Left ventricle myocardium inferior (tissue), 1 donor: ENCODE measurements around the gene SEMA3C. TPM values are rescaled to one million over a fixed set of nuclear protein-coding genes. Genes with fewer than 3 reads are reported as not detected.

ENCODE experiments used
- DNase-seq: peaks from one replicate; pipeline ENCODE4 v3.0.0-alpha.2; 2020
- H3K27ac ChIP-seq: fragments of 200-600 bp; replicated peaks from 2 replicates; pipeline ENCODE4 v1.8.0; 2021
- H3K27me3 ChIP-seq: fragments of 200-600 bp; 2 replicates; pipeline ENCODE4 v1.8.0; 2021; ENCODE audit warnings: low read depth
- H3K36me3 ChIP-seq: fragments of 200-600 bp; 2 replicates; pipeline ENCODE4 v1.8.0; 2021
- H3K4me1 ChIP-seq: fragments of 200-600 bp; 2 replicates; pipeline ENCODE4 v1.8.0; 2021
- H3K4me3 ChIP-seq: fragments of 200-600 bp; 2 replicates; pipeline ENCODE4 v1.8.0; 2021; ENCODE audit warnings: mild to moderate bottlenecking, moderate library complexity
- H3K9me3 ChIP-seq: fragments of 200-600 bp; replicated peaks from 2 replicates; pipeline ENCODE4 v1.8.0; 2021
- CTCF ChIP-seq: fragments of 200-600 bp; IDR thresholded peaks from 2 replicates; pipeline ENCODE4 v1.8.0; 2021; ENCODE audit warnings: antibody characterized with exemption, mild to moderate bottlenecking, borderline replicate concordance
- intact Hi-C: fragments of 100-400 bp; cut with micrococcal nuclease; formaldehyde crosslinking; loops from one replicate; pipeline ENCODE4 v1.11.0; 2022
- total RNA-seq: library from RNA; stranded (reverse); fragmentation: NEBNext Ultra II Directional; extraction: Animal tissue kit (Norgen Biotek cat#: 25700); gene quantifications from one replicate; pipeline ENCODE4 v1.2.1, GENCODE V29; 2021
- donor health status: DM: no; HTN: yes; CAD: no; lungs with severe emphysema.

SEMA3C gene
- total RNA-seq, 1 donor from 2014 or later, result 66.5 TPM

- intact Hi-C loops, result no loop called here
- Histone ChIP-seq H3K36me3 (no peaks in the 10 kb centered on the region), H3K4me3 (no peak overlapping the region), H3K9me3 (no peaks in the 10 kb centered on the region), H3K27ac (no peak overlapping the region), H3K4me1 (peaks cover 14% of the 10 kb centered on the region), H3K27me3 (no peaks in the 10 kb centered on the region)
- no peak for DNase-seq
- no peak for TF ChIP-seq CTCF
Measured at GRCh38 chr7:80895056-80895455, 23.8 kb downstream of the SEMA3C start.

- H3K27me3 ChIP-seq, result no peaks in the 10 kb centered on the region
- DNase-seq, result no peak
- TF ChIP-seq CTCF, result no peak
- no peak overlapping the region for H3K4me3 ChIP-seq
- peaks cover 18% of the 10 kb centered on the region for H3K4me1 ChIP-seq
- intact Hi-C loops, result no loop called here
- H3K36me3 ChIP-seq, result no peaks in the 10 kb centered on the region
- H3K27ac ChIP-seq, result no peak overlapping the region
- H3K9me3 ChIP-seq, result no peaks in the 10 kb centered on the region
Measured at GRCh38 chr7:80891259-80891544, 27.6 kb downstream of the SEMA3C start.

GRCh38 chr7:80890426-80891258 is 28.2 kb downstream of the SEMA3C start:
- no peaks in the 10 kb centered on the region for H3K9me3 ChIP-seq
- H3K27me3 ChIP-seq, result no peaks in the 10 kb centered on the region
- no peak for DNase-seq
- peaks cover 20% of the 10 kb centered on the region for H3K4me1 ChIP-seq
- no peak for TF ChIP-seq CTCF
- no peaks in the 10 kb centered on the region for H3K36me3 ChIP-seq
- H3K27ac ChIP-seq, result peak overlapping the region; percentile 2
- intact Hi-C loops, result no loop called here
- no peak overlapping the region for H3K4me3 ChIP-seq

- no peak for TF ChIP-seq CTCF
- H3K36me3 ChIP-seq, result no peaks in the 10 kb centered on the region
- no peak for DNase-seq
- no peaks in the 10 kb centered on the region for H3K27me3 ChIP-seq
- intact Hi-C loops, result no loop called here
- no peak overlapping the region for H3K27ac ChIP-seq
- H3K9me3 ChIP-seq, result no peaks in the 10 kb centered on the region
- peaks cover 24% of the 10 kb centered on the region for H3K4me1 ChIP-seq
- no peak overlapping the region for H3K4me3 ChIP-seq
Measured at GRCh38 chr7:80889525-80889924, 29.3 kb downstream of the SEMA3C start.

GRCh38 chr7:80885757-80886156 is 33.1 kb downstream of the SEMA3C start:
- no peak for TF ChIP-seq CTCF
- peak overlapping the region; percentile 21 for H3K27ac ChIP-seq
- H3K36me3 ChIP-seq, result no peaks in the 10 kb centered on the region
- no peak overlapping the region for H3K4me3 ChIP-seq
- no peaks in the 10 kb centered on the region for H3K9me3 ChIP-seq
- no peak for DNase-seq
- intact Hi-C loops, result no loop called here
- H3K4me1 ChIP-seq, result peaks cover 39% of the 10 kb centered on the region
- H3K27me3 ChIP-seq, result no peaks in the 10 kb centered on the region
